KOPT-K1 (cell line): ENCODE data around the gene HIP1.
"Not testable (repeated sequence)": the region's sequence is repeated elsewhere in the genome, so short reads cannot be mapped to it uniquely, and the experiment has no call there.

Experiments used
- H3K27ac ChIP-seq: fragments of 200-600 bp; sonication (generic); 2 replicates; pipeline ENCODE4 v1.5.1; 2016; ENCODE audit warnings: antibody characterized with exemption, mild to moderate bottlenecking, low read depth, low read length; ENCODE audit not compliant: poor library complexity, severe bottlenecking
- H3K36me3 ChIP-seq: fragments of 200-600 bp; sonication (generic); 2 replicates; pipeline ENCODE4 v1.5.1; 2017; ENCODE audit warnings: antibody characterized with exemption, mild to moderate bottlenecking, low read length, moderate library complexity; ENCODE audit not compliant: insufficient read depth
- H3K9me3 ChIP-seq: fragments of 200-600 bp; sonication (generic); 2 replicates; pipeline ENCODE4 v1.5.1; 2017; ENCODE audit warnings: antibody characterized with exemption, low read length, mild to moderate bottlenecking; ENCODE audit not compliant: insufficient read depth, poor library complexity, severe bottlenecking

HIP1 gene

GRCh38 chr7:75738604-75738974 lies at the start of gene HIP1:
TSS of gene HIP1 (minus strand) at chr7:75738941. CDS start at chr7:75738920, 21 bp downstream.
- H3K27ac ChIP-seq = peak within 1 kb of the TSS; percentile 34
- no peaks in the 10 kb centered on the region for H3K36me3 ChIP-seq
- no peaks in the 10 kb centered on the region for H3K9me3 ChIP-seq

- H3K9me3 ChIP-seq, H3K27ac ChIP-seq: not testable (repeated sequence)
Observed at GRCh38 chr7:75788154-75788847, 49.6 kb upstream of the HIP1 start.

GRCh38 chr7:75783058-75783457 lies 44.3 kb upstream of the HIP1 start:
- not testable (repeated sequence) for H3K36me3 ChIP-seq, H3K9me3 ChIP-seq, H3K27ac ChIP-seq

More at GRCh38 chr7:75788154-75788847, 49.6 kb upstream of the HIP1 start:
- not testable (repeated sequence) for H3K36me3 ChIP-seq

- H3K9me3 ChIP-seq, H3K27ac ChIP-seq, H3K36me3 ChIP-seq: not testable (repeated sequence)
Observed at GRCh38 chr7:75780647-75781273, 42.0 kb upstream of the HIP1 start.

- H3K27ac ChIP-seq, H3K36me3 ChIP-seq, H3K9me3 ChIP-seq: not testable (repeated sequence)
Observed at GRCh38 chr7:75779516-75779915, 40.8 kb upstream of the HIP1 start.

- not testable (repeated sequence) for H3K9me3 ChIP-seq, H3K36me3 ChIP-seq, H3K27ac ChIP-seq
Observed at GRCh38 chr7:75779035-75779434, 40.3 kb upstream of the HIP1 start.

- Histone ChIP-seq H3K27ac (no peak overlapping the region), H3K9me3 (no peaks in the 10 kb centered on the region), H3K36me3 (no peaks in the 10 kb centered on the region)
Observed at GRCh38 chr7:75776295-75776971, 37.7 kb upstream of the HIP1 start.

GRCh38 chr7:75773958-75774357 lies 35.2 kb upstream of the HIP1 start:
- H3K36me3 ChIP-seq, H3K27ac ChIP-seq, H3K9me3 ChIP-seq: not testable (repeated sequence)

GRCh38 chr7:75772081-75773077 lies 33.6 kb upstream of the HIP1 start, which contains the start of gene CCL26:
TSS of gene CCL26 (minus strand) at chr7:75772211. CDS start at chr7:75772176, 35 bp downstream.
- H3K27ac ChIP-seq = no peak within 1 kb of the TSS

GRCh38 chr7:75771224-75771623 lies 32.5 kb upstream of the HIP1 start:
- H3K36me3 ChIP-seq = no peaks in the 10 kb centered on the region
- no peaks in the 10 kb centered on the region for H3K9me3 ChIP-seq
- no peak overlapping the region for H3K27ac ChIP-seq

More at GRCh38 chr7:75772081-75773077, 33.6 kb upstream of the HIP1 start, which contains the start of gene CCL26:
- no peaks in the 10 kb centered on the region for H3K36me3 ChIP-seq
- no peaks in the 10 kb centered on the region for H3K9me3 ChIP-seq

- H3K27ac ChIP-seq = no peak overlapping the region
- no peaks in the 10 kb centered on the region for H3K9me3 ChIP-seq
- no peaks in the 10 kb centered on the region for H3K36me3 ChIP-seq
Observed at GRCh38 chr7:75762350-75762917, 23.7 kb upstream of the HIP1 start.

- H3K27ac ChIP-seq, H3K9me3 ChIP-seq, H3K36me3 ChIP-seq: not testable (repeated sequence)
Observed at GRCh38 chr7:75761801-75762200, 23.1 kb upstream of the HIP1 start.

- no peaks in the 10 kb centered on the region for H3K9me3 ChIP-seq
- no peak overlapping the region for H3K27ac ChIP-seq
- H3K36me3 ChIP-seq = no peaks in the 10 kb centered on the region
Observed at GRCh38 chr7:75758491-75758890, 19.8 kb upstream of the HIP1 start.

GRCh38 chr7:75757860-75758259 lies 19.1 kb upstream of the HIP1 start:
- Histone ChIP-seq H3K27ac (no peak overlapping the region), H3K9me3 (no peaks in the 10 kb centered on the region), H3K36me3 (no peaks in the 10 kb centered on the region)
